GM12872 (cell line): ENCODE results near the gene ADAMTS13.

Experiments
- TF ChIP-seq, protein P1 (sequence below): IDR thresholded peaks from 3 replicates; pipeline ENCODE4 v1.5.1; 2011; ENCODE audit warnings: low read depth, mild to moderate bottlenecking, low read length, moderate library complexity; ENCODE audit not compliant: insufficient read depth

Gene ADAMTS13

DNA sequence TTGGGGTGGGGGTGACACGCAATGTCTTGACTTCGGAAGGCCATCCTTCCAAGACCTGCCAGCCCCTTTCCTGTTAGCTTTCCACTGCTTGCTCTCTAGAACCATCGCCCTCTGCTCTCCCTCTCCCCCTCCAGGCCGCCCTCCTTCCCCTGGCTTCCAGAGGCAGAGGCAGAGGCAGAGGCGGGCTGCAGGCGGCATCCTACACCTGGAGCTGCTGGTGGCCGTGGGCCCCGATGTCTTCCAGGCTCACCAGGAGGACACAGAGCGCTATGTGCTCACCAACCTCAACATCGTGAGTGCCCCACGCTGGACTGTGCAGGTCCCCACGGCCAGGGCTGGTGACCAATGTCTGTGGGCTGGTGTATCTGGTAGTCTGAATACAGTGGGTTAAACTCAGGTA is 2.0 kb downstream of the ADAMTS13 start:
- TF ChIP-seq, protein P1, sequence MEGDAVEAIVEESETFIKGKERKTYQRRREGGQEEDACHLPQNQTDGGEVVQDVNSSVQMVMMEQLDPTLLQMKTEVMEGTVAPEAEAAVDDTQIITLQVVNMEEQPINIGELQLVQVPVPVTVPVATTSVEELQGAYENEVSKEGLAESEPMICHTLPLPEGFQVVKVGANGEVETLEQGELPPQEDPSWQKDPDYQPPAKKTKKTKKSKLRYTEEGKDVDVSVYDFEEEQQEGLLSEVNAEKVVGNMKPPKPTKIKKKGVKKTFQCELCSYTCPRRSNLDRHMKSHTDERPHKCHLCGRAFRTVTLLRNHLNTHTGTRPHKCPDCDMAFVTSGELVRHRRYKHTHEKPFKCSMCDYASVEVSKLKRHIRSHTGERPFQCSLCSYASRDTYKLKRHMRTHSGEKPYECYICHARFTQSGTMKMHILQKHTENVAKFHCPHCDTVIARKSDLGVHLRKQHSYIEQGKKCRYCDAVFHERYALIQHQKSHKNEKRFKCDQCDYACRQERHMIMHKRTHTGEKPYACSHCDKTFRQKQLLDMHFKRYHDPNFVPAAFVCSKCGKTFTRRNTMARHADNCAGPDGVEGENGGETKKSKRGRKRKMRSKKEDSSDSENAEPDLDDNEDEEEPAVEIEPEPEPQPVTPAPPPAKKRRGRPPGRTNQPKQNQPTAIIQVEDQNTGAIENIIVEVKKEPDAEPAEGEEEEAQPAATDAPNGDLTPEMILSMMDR, result no peak

DNA sequence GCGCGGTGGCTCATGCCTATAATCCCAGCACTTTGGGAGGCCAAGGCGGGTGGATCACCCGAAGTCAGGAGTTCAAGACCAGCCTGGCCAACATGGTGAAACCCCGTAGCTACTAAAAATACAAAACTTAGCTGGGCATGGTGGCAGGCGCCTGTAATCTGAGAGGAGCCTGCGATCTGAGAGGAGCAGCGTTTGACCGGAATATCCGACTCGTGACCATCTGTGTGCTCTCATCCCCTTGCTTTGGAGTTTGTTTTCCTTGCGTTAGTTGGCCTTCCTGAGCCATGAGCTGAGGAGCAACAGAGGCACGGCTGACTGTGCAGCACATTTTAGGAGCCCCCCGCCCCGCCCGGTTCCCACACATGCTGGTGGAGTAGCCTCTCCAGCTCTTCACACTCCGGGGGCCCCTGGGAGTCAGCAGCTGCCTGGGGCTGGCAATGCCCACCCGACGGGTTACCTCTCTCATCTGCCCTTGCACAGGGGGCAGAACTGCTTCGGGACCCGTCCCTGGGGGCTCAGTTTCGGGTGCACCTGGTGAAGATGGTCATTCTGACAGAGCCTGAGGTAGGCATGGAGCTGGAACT is 3.0 kb downstream of the ADAMTS13 start:
- TF ChIP-seq, protein P1, result no peak

DNA sequence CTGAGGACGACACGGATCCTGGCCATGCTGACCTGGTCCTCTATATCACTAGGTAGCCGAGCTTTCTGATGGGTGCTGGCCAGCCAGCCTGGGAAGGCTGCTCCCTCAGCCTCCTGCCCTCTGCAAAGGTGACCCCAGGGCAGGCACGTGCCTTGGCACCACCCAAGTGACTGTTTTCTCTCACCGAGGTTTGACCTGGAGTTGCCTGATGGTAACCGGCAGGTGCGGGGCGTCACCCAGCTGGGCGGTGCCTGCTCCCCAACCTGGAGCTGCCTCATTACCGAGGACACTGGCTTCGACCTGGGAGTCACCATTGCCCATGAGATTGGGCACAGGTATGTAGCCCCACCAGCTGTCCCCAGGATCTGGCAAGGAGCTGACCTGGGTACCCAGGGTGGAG is 3.8 kb downstream of the ADAMTS13 start:
- TF ChIP-seq, protein P1, result no peak

DNA sequence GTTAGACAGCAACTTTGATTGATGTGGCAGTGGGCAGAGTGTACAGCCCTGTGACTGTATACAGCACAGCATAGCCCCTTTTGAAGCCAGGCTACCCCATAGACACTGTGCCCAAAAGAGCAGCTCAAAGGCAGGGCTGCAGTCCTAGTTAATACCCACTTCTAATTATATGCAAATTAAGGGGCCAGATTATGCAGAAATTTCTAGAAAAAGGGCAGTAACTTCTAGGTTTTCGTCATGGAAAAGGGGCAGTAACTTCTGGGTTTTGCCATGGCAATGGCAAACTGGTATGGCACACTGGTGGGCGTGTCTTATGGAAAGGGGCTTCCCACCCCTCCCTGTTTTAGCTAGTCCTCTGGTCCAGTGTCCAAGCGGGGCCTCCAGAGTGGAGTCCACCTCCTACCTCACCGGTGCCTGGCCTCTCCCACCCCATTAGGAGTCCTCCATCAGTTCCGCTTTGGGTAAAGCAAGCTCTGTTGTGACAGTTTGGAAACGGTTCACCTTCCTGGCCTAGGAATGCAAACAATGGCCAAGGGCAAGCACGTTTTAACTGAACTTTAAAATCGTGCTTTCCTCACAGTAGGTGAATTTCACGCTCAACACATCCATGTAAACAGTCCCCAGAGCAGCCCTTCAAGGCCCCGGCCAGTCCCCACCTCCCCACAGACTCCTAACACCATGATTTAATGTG is 5.6 kb downstream of the ADAMTS13 start:
- TF ChIP-seq, protein P1, result no peak

DNA sequence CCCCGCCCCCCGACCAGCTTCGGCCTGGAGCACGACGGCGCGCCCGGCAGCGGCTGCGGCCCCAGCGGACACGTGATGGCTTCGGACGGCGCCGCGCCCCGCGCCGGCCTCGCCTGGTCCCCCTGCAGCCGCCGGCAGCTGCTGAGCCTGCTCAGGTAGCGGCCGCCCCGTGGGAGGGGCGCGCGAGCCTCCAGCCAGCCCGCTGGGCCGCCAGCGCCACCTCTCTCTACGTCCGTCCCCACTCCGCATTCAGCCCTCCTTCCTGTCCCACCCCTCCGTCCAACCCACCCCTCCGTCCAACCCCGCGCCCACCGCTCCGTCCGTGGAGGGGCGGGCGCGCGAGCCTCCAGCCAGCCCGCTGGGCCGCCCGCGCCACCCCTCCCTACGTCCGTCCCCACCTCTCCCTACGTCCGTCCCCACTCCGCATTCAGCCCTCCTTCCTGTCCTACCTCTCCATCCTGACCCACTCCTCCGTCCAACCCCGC is 6.5 kb downstream of the ADAMTS13 start:
- TF ChIP-seq, protein P1, result no peak

DNA sequence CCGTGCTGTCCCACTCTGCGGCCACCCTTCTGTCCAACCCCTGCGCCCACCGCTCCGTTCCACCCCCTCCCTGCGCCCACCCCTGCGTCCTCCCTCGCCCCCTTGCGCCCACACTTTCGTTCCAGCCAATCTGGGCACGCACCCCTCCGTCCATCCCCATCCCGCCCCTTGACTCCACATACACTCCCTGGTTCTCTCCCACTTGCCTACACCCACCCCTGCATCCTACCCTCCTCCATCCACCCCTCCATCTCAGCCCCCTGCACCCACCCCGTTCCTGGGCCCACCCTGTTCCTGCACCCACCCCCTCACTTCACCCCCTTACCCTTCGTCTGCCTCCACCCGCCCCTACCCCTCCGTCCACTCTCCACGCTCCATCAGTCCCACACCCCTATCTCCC is 7.0 kb downstream of the ADAMTS13 start:
- TF ChIP-seq, protein P1, result no peak

DNA sequence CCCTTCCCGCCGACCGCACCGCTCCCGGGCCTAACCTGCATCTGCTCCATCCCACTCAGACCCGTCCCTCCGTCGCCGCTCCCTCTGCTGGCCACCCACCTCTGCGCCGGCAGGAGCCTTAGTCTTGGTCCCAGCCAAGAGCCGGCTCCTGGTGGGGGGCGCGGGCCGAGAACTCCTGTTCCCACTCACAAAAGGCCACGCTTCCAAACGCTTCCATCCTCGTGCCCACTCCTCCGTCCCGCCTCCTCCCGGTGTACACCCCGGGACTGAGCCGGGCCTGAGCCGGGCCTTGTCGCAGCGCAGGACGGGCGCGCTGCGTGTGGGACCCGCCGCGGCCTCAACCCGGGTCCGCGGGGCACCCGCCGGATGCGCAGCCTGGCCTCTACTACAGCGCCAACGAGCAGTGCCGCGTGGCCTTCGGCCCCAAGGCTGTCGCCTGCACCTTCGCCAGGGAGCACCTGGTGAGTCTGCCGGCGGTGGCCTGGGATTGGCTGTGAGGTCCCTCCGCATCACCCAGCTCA is 7.5 kb downstream of the ADAMTS13 start:
- TF ChIP-seq, protein P1, result no peak
